Activated CD4-positive, CD25-positive, alpha-beta regulatory T cell (primary cell): Measurements from ENCODE around the gene CNOT2.

Experiments
- DNase-seq, 4 experiments: peaks; one replicate each; lab custom pipeline; 2025; lab: John Stamatoyannopoulos, UW

CNOT2 gene, protein sequence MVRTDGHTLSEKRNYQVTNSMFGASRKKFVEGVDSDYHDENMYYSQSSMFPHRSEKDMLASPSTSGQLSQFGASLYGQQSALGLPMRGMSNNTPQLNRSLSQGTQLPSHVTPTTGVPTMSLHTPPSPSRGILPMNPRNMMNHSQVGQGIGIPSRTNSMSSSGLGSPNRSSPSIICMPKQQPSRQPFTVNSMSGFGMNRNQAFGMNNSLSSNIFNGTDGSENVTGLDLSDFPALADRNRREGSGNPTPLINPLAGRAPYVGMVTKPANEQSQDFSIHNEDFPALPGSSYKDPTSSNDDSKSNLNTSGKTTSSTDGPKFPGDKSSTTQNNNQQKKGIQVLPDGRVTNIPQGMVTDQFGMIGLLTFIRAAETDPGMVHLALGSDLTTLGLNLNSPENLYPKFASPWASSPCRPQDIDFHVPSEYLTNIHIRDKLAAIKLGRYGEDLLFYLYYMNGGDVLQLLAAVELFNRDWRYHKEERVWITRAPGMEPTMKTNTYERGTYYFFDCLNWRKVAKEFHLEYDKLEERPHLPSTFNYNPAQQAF

DNA sequence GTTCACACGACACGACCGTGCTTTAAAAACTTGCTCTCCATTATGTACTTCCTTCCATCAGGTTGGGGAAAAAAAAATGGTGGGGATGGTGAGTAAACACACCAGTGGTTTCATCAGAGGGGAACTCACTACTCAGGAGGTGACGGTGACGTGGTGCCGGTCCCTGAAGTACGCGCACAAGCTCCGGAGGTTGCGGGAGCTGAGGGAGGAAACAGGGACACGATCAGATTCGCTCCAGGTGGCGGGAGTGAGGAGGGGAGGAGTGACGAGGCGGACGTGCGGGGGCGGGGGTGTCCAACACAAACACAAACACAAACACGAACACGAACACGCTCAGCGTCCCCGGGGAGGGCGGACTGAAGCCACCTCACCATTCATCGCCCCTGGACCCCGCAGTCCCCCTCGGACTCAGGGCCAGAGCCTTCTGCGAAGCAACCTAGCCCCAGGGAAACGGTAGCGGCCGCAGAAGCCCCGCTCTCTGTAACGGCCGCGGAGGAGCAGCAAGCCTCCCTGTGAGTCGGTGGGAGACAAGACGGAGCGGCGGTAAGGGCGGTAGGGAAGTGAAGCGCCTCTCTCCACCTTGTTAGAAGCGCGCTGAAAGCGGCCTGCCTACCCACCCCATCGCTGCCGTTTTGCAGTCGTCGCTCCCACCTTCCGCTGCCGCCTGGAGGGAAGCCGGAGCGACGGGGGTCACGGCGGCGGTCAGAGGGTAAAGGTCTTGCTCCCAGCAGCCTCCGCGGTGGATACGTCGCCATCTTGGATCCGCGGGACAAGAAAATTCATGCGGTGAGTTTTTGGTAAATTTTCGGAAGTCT lies at the start of gene CNOT2:
TSS of gene CNOT2 (plus strand) at position 739 of the 815 bp plus-strand sequence. CDS start 34,794 bp downstream, outside the sequence.
- peak; percentile 74 to 82 (median 80) for DNase-seq

DNA sequence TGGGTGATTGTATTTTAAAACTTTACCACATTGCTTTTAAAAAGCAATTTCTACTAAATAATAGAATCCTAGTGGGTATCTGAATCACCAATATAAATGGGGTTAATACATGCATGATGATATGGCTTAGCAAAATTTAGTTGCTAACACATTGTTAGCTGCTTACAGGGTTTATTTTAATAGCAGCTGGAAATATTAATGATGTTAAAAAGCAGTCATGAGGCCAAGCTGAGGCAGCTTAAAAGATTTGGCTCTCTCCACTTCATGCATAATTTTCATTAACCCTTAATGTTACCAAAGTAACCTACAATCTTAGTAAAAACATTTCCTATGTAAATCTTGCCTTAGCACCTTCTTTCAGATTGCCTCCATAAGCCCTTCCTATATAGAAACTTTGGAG lies 49.2 kb upstream of the CNOT2 start:
- no peak for DNase-seq

DNA sequence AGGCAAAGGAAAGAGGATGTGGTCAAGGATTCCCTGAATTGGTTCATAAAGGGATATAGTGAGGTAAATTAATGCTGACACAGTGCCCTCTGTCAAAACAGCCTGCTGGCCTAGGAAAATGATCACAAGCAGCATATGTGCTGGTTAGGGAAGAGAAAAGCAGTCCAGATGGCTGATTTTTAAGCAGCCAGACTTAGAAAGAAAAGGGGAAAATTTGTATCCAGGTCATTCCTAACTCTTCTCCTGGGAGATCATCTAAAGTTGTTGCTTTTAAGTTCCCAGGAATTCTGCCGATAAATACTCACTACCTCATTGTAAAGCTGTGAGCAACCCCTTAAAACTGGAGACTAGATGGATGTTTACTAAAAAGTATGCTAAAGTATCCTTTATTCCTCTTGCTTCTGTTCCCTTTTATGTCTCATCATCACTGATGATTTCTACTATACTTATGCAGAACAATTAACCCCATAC lies 46.4 kb upstream of the CNOT2 start:
- no peak for DNase-seq

DNA sequence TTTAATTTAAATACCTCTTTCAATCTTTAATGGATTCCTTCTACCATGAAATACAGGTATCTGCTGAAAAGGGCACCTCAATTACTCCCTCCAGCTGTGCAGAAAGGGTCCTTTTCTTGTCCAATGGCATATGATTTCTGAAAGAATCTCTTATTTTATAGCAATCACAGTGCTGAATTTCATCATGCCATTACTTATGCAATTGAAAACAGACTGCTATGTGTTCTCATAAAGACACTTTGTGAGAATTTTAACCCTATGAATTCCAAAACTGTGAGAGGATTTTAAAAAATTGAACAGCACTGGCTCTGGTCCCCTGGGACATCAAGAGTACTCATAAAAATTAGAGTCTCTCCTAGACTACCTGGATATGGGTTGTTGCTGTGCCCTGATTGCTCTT lies 45.9 kb upstream of the CNOT2 start:
- no peak for DNase-seq

DNA sequence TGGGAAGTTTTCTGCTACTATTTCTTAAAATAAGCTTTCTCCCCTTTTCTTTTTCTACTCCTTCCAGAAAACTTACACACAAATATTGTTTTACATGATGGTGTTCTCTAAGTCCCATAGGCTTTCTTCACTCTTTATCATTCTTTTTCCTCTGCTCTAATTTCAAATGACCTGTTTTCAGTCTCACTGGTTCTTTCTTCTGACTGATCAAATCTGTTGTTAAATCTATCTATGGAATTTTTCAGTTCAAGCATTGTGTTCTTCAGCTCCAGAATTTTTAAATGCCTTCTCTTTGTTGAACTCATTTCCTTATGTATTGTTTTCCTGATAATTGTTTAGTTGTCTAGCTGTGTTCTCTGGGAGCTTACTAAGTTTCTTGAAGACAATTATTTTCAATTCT lies 29.5 kb upstream of the CNOT2 start:
- DNase-seq, result no peak

DNA sequence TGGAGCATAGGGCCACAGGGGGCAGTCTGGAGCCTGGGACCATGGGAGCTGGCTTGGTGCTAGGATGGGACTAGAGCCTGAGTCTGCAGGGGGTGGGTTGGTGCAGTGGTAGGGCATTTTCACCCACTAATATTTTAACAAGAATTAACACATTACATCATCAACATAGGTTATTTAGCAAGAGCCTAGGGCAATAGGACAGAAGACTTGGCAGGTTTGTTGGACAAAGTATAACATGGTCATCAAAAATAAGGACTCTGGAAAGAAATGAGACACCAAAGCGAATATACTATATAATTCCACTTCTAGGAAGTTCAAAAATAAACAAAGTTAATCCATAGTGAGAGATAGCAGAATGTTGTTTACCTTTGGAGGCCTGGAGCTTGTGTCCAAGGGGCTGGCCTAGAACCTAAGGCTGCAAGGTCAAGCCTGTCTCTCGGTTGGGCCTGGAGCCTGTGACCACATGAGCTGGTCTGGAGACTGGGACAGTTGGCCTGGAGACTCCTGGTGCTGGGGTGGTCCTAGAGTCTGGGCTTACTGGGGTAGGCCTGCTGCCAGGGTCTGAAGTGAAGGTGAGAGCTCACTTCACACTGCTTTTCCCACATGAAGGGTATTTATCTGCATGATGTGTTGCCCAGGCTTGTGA lies 28.1 kb upstream of the CNOT2 start:
- DNase-seq, result no peak

DNA sequence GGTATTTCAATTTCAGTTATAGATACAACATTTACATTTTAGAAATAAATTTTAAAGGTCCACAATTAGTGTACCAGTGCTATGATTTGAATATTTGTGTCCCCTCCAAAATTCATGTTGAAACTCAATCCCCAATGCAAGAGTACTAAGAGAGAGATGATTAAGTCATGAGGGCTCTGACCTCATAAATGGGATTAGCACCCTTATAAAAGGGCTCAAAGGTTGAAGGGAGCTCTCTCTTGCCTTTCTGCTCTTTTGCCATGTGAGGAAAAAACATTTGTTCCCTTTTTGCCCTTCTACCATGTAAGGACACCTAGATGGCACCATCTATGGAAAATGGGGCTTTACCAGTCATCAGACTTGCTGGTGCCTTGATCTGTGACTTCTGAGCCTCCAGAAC lies 25.8 kb upstream of the CNOT2 start:
- no peak for DNase-seq

DNA sequence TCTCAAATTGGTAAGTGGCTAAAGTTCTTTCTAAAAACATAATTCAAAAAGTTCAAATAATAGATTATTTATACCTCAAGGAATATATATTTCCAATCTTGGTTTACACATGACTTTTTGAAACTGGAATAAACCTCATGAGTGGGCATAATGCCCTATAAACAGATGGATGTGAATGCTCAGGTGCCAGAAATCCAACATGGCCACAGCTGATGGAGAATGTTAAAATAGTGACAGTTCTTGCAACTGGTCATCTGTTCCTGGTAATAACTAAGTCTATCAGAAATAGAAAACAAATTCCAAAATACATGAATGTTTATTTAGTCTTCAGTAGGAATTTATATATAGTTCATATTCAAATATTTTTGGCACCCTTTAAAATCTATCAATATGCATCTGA lies 21.6 kb upstream of the CNOT2 start:
- DNase-seq, result no peak

DNA sequence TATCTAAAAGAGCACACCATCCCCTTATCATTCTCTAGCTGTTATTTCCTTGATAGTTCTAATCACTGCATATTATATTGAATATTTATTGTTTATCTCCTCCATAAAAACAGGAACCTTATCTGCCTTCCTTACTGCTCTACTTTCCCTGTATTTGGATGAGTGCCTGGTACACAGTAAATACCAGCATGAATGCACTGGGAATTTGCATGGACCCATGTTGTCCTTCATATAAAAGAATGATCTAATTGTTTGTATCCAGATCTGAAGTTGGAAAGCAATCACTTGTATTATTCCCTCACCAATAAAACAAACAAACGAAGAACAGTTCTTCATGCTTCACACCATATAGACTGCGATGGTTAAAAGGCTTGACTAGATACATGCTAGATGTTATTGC lies 15.3 kb upstream of the CNOT2 start:
- DNase-seq, result no peak

DNA sequence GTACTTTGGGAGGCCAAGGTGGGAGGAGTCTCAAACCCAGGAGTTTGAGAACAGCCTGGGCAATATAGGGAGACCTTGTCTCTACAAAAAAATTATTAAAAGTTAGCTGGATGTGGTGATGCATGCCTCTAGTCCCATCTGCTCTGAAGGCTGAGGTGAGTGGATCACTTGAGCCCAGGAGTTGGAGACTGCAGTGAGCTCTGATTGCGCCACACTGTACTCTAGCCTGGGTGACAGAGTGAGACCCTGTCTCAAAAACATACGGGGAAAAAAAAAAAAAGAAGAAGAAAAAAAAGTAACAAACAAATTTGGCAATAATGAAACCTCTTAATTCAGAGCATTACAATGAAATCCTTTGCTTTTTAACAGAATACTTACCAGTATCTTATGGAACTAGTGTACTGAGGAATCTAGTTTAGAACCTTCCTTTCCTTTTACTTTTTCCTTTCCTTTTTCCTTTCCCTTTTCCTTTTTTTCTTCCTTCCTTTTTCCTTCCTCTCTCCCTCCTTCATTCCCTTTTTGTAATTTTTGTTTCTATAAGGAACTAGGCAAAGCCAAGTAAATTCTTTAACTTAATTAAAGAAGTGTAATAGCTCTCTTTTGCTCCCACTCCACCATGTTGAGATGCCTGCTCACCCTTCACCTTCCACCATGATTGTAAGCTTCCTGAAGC lies 12.2 kb upstream of the CNOT2 start:
- no peak for DNase-seq

DNA sequence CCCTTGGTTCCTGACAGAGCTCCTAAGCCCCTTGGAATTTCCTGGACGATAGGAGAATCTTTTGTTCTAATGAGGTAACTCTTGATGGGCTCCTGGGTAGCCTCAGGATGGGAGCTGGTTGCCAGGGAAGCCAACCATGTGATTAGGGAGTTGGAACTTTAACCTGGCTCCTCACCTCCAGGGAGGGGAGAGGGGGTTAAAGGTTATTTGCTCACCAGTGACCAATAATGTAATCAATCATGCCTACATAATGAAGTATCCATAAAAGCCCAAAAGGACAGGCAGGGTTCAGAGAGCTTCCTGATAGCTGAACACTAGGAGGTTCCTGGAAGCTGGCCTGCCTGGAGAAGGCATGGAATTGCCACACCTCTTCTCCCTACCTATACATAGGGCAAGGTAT lies 6.2 kb upstream of the CNOT2 start:
- DNase-seq, result no peak

DNA sequence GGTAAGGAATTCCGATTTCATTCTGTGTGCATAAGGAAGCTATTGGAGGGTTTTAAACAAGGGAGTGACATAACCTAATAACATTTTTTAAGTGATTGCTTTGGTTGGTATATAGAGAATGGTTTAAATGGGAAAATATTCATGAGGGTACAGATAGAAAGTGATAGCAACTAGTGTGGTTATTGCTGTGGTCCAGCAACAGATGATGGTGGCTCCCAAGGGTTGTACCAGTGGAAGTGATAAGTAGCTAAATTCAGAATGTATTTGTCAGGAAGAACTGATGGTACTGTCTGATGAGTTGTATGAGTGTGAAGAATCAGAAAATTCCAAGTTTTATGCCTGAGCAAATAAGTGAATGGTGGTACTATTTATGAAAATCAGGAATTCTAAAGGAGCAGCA lies 2.6 kb upstream of the CNOT2 start:
- DNase-seq, result no peak

DNA sequence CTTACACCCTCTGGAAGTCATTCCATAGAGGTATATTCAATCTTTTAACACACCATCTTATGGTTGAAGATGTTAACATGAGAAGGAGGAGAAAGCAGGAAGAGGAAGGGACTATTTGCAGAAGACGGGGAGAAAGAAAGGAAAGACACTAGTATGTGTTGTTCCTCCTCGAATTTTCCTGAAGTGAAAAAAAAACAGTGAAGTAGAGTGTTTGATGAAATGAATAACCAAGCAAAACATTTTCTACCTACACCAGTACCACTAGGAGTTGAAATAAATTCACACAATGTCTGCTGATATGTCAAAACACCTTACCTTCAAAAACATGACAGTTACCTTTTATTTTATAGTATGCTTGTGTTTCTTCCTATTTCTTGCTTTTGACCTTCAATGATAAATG lies 1.4 kb upstream of the CNOT2 start:
- no peak for DNase-seq

DNA sequence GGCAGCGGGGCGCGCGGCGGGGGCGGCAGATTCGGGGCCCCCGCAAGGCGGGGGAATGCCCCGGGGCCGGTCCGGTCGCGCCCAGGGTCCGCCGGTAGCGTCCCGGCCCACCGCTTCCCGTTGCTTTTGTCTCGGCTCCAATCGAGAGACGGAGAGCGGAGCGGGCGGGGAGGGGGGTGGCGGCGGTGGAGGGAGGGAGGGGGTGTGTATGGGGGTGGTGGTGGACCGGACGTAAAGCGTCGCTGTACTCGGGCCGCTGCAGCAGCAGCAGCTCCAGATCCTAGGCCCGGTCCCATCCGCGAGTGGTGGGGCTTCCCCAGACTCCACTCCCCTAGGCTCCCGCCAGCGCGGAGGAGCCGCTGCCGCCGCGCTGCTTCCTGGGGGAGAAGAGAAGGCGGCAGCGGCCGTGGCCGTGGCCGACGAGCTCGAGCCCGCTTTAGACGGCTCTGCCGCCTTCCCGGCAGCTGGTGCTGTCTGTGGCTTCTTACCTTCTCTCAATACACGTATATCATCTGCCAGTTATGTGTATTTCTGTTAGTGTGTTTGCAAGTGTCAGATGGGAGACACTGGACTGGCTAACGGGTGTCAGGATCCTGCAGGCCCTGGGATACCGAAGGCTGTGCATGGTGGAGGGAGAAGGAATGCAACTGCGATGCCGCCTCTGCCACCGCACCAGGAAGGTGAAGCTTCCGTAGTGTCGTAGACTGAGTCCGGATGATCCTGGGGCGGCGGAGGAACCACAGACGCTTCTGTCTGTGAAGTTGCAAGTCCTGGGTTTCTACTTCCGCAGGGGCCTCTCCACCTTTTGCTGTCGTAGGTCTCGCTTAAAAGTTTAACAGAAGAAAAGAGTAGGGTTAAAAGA lies 508 bp downstream of the CNOT2 start:
- peak; percentile 54 to 63 (median 60) for DNase-seq

DNA sequence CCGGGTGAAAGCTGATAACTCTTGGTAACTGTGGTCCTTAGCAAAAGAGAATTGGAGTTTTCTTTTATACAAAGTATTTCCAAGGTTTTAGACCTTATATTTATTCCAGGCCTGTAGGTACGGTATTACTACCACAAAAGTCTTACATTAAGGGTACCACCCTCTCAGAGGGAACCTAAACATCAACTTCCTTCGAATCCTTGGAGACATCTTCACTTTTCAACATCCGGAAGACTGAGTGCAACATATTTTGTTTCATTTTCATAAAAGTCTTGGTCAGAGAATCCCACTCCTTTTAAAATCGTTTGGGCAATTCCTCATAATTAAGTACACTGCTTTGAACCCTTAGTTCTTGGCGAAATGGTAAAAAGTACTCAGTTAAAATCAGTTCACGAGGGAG lies 1.2 kb downstream of the CNOT2 start:
- DNase-seq, result no peak

DNA sequence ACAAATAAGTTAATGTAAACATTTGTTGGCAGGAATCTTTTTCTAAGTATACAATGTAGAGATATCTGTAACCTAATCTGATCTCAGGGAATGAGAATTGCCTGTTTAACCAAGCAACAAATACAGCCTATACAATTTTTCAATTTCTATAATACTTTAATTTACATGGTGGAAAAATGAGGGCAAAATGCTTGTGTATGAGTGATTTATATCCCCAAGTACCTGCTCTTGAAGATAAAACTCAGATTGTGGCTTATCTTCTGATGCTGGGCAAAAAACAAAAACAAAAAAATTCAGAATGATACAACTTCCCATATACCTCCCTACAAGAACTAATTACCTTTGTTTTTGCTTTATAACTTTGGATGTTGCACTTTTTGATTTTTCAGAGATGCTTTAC lies 2.2 kb downstream of the CNOT2 start:
- DNase-seq, result no peak

DNA sequence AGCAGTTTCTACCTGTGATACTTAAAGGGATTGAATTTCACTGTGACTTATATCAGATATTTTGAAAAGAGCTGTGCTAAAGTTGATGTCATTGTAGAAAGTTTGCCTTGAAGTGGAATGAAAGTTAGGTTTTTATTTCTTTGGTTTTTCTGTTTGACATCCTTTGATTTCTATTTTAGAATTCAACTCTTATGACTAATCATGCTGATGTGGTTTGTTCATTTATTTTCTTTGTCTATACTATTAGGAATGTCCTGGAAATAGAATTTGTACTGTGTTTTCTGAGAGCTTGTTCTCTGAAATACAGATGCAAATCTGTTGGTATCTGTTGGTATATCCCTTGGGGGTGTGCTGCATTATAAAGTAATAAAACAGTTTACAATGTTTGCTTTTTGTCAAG lies 3.3 kb downstream of the CNOT2 start:
- no peak for DNase-seq

DNA sequence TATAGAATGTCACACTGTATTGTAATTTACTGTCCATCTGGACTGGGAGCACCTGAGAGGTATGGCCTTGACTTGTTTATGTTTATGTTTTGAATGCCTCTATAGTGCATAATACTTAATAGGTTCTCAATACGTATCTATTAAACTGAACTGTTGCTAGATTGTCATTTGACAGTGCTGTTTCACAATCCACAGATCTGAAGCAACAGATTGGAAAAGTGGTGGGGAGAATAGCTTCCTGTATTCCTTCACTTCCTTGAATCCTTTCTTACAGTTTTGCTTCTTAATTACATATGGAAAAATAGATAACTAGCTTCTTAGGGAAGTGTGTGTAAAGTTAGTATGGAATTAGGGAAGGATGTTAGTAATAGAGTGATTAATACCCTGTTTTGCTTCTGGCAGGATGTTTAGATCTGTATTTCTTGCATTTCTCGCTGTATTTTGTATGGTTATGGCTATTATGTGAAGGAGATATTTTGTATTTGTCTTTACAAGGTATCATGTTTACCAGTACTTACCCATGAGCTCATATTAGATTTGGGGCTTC lies 4.5 kb downstream of the CNOT2 start:
- no peak for DNase-seq

DNA sequence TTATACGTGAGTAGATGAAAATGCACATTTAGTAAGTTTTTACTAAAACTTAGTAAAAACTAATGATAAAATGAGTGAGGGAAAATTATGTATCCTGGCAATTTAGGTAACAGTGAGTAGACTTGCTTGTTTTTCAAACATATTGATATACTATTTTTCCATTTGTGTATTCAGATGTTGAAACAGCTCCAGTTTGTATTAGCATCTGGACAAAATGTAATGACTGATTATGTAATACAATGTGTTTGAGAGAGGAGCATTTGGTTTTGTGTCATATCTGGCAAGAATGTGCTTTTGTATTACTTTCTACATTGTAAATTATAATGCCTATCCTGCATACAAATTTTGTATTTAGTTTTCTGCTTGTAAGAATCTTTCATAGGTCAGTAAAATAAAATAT lies 5.6 kb downstream of the CNOT2 start:
- no peak for DNase-seq

DNA sequence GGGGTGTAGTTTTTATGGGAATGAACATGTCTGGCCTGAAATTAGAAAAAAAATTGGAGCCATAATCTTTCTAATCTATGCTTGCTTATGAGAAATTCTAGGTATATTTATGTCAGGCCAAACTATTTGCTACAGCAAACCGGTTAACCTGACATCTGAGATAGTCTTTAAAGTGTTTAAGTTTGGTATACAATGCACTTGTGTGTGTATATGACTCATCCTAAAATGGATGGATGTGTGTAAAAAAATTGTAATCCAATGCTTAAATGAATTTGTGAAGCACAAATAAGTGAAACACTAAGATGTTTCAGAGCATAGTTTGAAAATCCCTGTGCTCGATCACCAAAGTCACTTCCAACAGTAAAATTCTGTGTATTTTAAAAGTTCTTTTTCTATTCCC lies 6.7 kb downstream of the CNOT2 start:
- DNase-seq, result no peak

DNA sequence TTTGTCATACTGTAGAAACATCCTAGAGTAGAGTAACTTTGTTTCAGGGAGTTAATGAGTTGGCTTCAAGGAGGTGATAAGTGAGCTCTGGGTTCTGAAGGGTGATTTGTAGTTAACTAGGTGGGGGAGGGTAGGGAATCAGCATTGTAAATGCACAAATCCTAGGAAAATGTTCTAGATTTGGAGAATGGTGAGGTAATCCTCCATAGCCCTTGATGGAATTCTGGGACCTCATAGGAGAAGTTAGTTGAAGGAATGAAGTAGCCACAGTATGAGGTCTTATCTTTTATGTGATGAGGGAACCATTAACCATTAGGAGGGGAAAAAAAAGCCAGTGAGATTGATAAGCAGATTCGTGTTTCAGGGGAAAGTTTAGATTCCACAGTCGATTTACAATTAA lies 8.0 kb downstream of the CNOT2 start:
- no peak for DNase-seq
